Suprapubic skin (tissue), 4 donors: ENCODE measurements around the gene MED27.

Source experiments
- CTCF ChIP-seq, 2 donors: fragments of 200-600 bp in 1 of 2; fragments of 450-650 bp in 1 of 2; sonication (generic) in 1 of 2; IDR thresholded peaks; one replicate each; pipeline ENCODE4 v1.5.1; 2016 to 2019; ENCODE audit warnings: antibody characterized with exemption in 2 of 2, mild to moderate bottlenecking in 1 of 2, moderate library complexity in 1 of 2
- EP300 ChIP-seq: sonication (generic); formaldehyde crosslinking; IDR thresholded peaks from one replicate; pipeline ENCODE4 v1.6.1; 2017; ENCODE audit warnings: antibody characterized with exemption
- POLR2A ChIP-seq, 2 donors: fragments of 450-650 bp; IDR thresholded peaks; one replicate each; pipeline ENCODE4 v1.6.1; 2017; ENCODE audit warnings: antibody characterized with exemption in 2 of 2, mild to moderate bottlenecking in 2 of 2, moderate library complexity in 2 of 2
- POLR2AphosphoS5 ChIP-seq, 3 donors: sonication (generic); formaldehyde crosslinking; IDR thresholded peaks; one replicate each; pipeline ENCODE4 v1.6.1; 2017; ENCODE audit warnings: antibody characterized with exemption in 3 of 3

GRCh38 chr9:132114102-132114707, 34.5 kb upstream of the MED27 start:
- TF ChIP-seq CTCF (IDR thresholded peaks at IDR 0.05): no peak
- no peak for TF ChIP-seq POLR2A (IDR thresholded peaks at IDR 0.05)
- TF ChIP-seq EP300: no peak
- no peak for TF ChIP-seq POLR2AphosphoS5 (IDR thresholded peaks at IDR 0.05)
